ENCODE measurements around the gene PPM1E.

Gene PPM1E

DNA sequence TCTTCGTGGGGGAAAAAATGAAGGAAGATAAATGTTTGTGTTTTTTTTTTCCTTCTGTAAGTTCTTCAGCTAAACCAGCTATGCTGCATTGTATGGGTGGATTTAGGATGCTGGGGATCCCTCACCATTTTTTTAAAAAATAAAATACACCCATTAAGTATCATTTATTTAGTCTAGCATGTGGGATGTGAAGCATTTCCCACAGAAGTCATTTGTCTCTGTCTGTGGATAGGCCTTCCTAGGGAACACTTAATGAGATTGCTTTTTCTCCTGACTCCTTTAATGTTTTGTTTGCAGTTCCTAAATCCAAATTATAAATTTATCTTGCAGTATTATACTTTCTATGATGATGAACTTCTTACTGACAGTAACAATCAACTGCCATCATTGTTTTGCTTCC lies 146.7 kb downstream of the PPM1E start:
- H3K4me3 ChIP-seq (ENCODE audit: control insufficient read depth, low read depth, low read length): no peak overlapping the region
- no peak for DNase-seq (ENCODE audit: low read depth)
- no peak for TF ChIP-seq CTCF (conservative IDR thresholded peaks at IDR 0.05; ENCODE audit: control insufficient read depth, insufficient read depth, low read depth, low read length)

- DNase-seq (ENCODE audit: low read depth): peak; percentile 2
- no peak for TF ChIP-seq CTCF (conservative IDR thresholded peaks at IDR 0.05; ENCODE audit: control insufficient read depth, insufficient read depth, low read depth, low read length)
- no peak overlapping the region for H3K4me3 ChIP-seq (ENCODE audit: control insufficient read depth, low read depth, low read length)
These were observed 156.2 kb downstream of the PPM1E start for GRCh38 chr17:58911741-58912343.

GRCh38 chr17:58913552-58913951 lies 157.9 kb downstream of the PPM1E start:
- H3K4me3 ChIP-seq (ENCODE audit: control insufficient read depth, low read depth, low read length): no peak overlapping the region
- no peak for DNase-seq (ENCODE audit: low read depth)
- TF ChIP-seq CTCF (conservative IDR thresholded peaks at IDR 0.05; ENCODE audit: control insufficient read depth, insufficient read depth, low read depth, low read length): no peak

- TF ChIP-seq CTCF (conservative IDR thresholded peaks at IDR 0.05; ENCODE audit: control insufficient read depth, insufficient read depth, low read depth, low read length): no peak
- no peak overlapping the region for H3K4me3 ChIP-seq (ENCODE audit: control insufficient read depth, low read depth, low read length)
- peak; percentile 70 for DNase-seq (ENCODE audit: low read depth)
These were observed 158.5 kb downstream of the PPM1E start for GRCh38 chr17:58913971-58914769.

- DNase-seq (ENCODE audit: low read depth): no peak
- TF ChIP-seq CTCF (conservative IDR thresholded peaks at IDR 0.05; ENCODE audit: control insufficient read depth, insufficient read depth, low read depth, low read length): no peak
- H3K4me3 ChIP-seq (ENCODE audit: control insufficient read depth, low read depth, low read length): no peak overlapping the region
These were observed 161.6 kb downstream of the PPM1E start for GRCh38 chr17:58917228-58917627.

DNA sequence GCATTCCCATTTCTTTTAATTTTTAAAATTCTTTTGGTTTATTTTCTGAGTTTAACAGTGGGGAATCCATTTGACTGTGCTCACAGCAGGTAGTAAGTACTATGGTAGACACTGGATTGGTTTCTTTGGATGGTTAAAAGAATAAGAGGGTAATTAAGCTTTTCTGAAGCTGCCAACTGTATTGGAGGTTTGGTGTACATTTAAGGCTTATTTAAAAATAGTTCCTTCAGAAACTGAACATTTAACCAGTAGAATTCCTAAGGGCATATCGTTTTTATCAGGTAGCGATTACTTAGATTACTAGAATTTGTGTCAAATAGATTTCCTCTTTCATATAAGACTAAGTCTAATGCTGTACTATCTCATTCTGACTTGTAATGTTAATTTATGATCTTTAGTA lies 162.4 kb downstream of the PPM1E start:
- H3K4me3 ChIP-seq (ENCODE audit: control insufficient read depth, low read depth, low read length): no peak overlapping the region
- DNase-seq (ENCODE audit: low read depth): no peak
- no peak for TF ChIP-seq CTCF (conservative IDR thresholded peaks at IDR 0.05; ENCODE audit: control insufficient read depth, insufficient read depth, low read depth, low read length)

Measured in fibroblast of mammary gland (primary cell).